T-helper 1 cell treated with Interleukin-12 subunit alpha and Interleukin-12 subunit beta and Interleukin-4 antibody, amounts not matched to agents 30 μg/mL and 1 μg/mL, for 36 hours (primary cell): ENCODE data around the gene SERPINC1.
"Not testable (repeated sequence)": the region's sequence is repeated elsewhere in the genome, so short reads cannot be mapped to it uniquely, and the experiment has no call there.

Experiments used
- H3K27ac Mint-ChIP-seq: one replicate; pipeline ENCODE4 v1.8.0; 2021; ENCODE audit warnings: mild to moderate bottlenecking, mixed read lengths
- H3K27me3 Mint-ChIP-seq: one replicate; pipeline ENCODE4 v1.8.0; 2021; ENCODE audit warnings: low read depth, mixed read lengths
- H3K36me3 Mint-ChIP-seq: one replicate; pipeline ENCODE4 v1.8.0; 2021; ENCODE audit warnings: low read depth, mixed read lengths
- H3K4me1 Mint-ChIP-seq: one replicate; pipeline ENCODE4 v1.8.0; 2021; ENCODE audit warnings: low read depth, mixed read lengths
- H3K4me3 Mint-ChIP-seq: one replicate; pipeline ENCODE4 v1.8.0; 2021; ENCODE audit warnings: mild to moderate bottlenecking, moderate library complexity, mixed read lengths
- H3K9me3 Mint-ChIP-seq: one replicate; pipeline ENCODE4 v1.8.0; 2021; ENCODE audit warnings: mixed read lengths

The SERPINC1 gene

GRCh38 chr1:173915596-173915995 lies 1.5 kb downstream of the SERPINC1 start:
- Mint-ChIP-seq H3K4me3 (no peak overlapping the region), H3K36me3 (no peaks in the 10 kb centered on the region), H3K4me1 (no peaks in the 10 kb centered on the region), H3K9me3 (no peaks in the 10 kb centered on the region), H3K27me3 (no peaks in the 10 kb centered on the region), H3K27ac (no peak overlapping the region)

GRCh38 chr1:173914366-173914871 lies 2.7 kb downstream of the SERPINC1 start:
- no peaks in the 10 kb centered on the region for H3K36me3 Mint-ChIP-seq
- H3K27me3 Mint-ChIP-seq, result no peaks in the 10 kb centered on the region
- no peaks in the 10 kb centered on the region for H3K4me1 Mint-ChIP-seq
- no peak overlapping the region for H3K27ac Mint-ChIP-seq
- H3K9me3 Mint-ChIP-seq, result no peaks in the 10 kb centered on the region
- no peak overlapping the region for H3K4me3 Mint-ChIP-seq

GRCh38 chr1:173913111-173913510 lies 4.0 kb downstream of the SERPINC1 start:
- H3K4me3 Mint-ChIP-seq, result no peak overlapping the region
- H3K9me3 Mint-ChIP-seq, result no peaks in the 10 kb centered on the region
- H3K27me3 Mint-ChIP-seq, result no peaks in the 10 kb centered on the region
- H3K27ac Mint-ChIP-seq, result no peak overlapping the region
- no peaks in the 10 kb centered on the region for H3K4me1 Mint-ChIP-seq
- no peaks in the 10 kb centered on the region for H3K36me3 Mint-ChIP-seq

- Mint-ChIP-seq H3K9me3 (no peaks in the 10 kb centered on the region), H3K27me3 (no peaks in the 10 kb centered on the region), H3K27ac (no peak overlapping the region), H3K4me3 (no peak overlapping the region), H3K36me3 (no peaks in the 10 kb centered on the region), H3K4me1 (peaks cover 4% of the 10 kb centered on the region)
Measured at GRCh38 chr1:173903827-173904531, 13.1 kb downstream of the SERPINC1 start.

GRCh38 chr1:173900992-173901391 lies 16.1 kb downstream of the SERPINC1 start:
- Mint-ChIP-seq H3K27ac (no peak overlapping the region), H3K27me3 (no peaks in the 10 kb centered on the region)

GRCh38 chr1:173900427-173900826 lies 16.7 kb downstream of the SERPINC1 start:
- no peak overlapping the region for H3K27ac Mint-ChIP-seq
- H3K4me3 Mint-ChIP-seq, result no peak overlapping the region
- H3K36me3 Mint-ChIP-seq, result no peaks in the 10 kb centered on the region
- H3K4me1 Mint-ChIP-seq, result peaks cover 4% of the 10 kb centered on the region
- no peaks in the 10 kb centered on the region for H3K27me3 Mint-ChIP-seq
- H3K9me3 Mint-ChIP-seq, result no peaks in the 10 kb centered on the region

More at GRCh38 chr1:173900992-173901391, 16.1 kb downstream of the SERPINC1 start:
- Mint-ChIP-seq H3K9me3 (no peaks in the 10 kb centered on the region), H3K4me1 (peaks cover 4% of the 10 kb centered on the region), H3K36me3 (no peaks in the 10 kb centered on the region), H3K4me3 (no peak overlapping the region)

- no peaks in the 10 kb centered on the region for H3K27me3 Mint-ChIP-seq
- no peak overlapping the region for H3K27ac Mint-ChIP-seq
- no peak overlapping the region for H3K4me3 Mint-ChIP-seq
- peaks cover 5% of the 10 kb centered on the region for H3K36me3 Mint-ChIP-seq
- no peaks in the 10 kb centered on the region for H3K4me1 Mint-ChIP-seq
- no peaks in the 10 kb centered on the region for H3K9me3 Mint-ChIP-seq
Measured at GRCh38 chr1:173894189-173894588, 22.9 kb downstream of the SERPINC1 start.

GRCh38 chr1:173893611-173894010 lies 23.5 kb downstream of the SERPINC1 start:
- no peak overlapping the region for H3K27ac Mint-ChIP-seq

GRCh38 chr1:173889885-173890284 lies 27.2 kb downstream of the SERPINC1 start:
- Mint-ChIP-seq H3K36me3 (peaks cover 21% of the 10 kb centered on the region), H3K4me3 (no peak overlapping the region), H3K27ac (no peak overlapping the region), H3K27me3 (no peaks in the 10 kb centered on the region), H3K4me1 (peaks cover 5% of the 10 kb centered on the region), H3K9me3 (no peaks in the 10 kb centered on the region)

More at GRCh38 chr1:173893611-173894010, 23.5 kb downstream of the SERPINC1 start:
- Mint-ChIP-seq H3K27me3 (no peaks in the 10 kb centered on the region), H3K9me3 (no peaks in the 10 kb centered on the region), H3K4me3 (no peak overlapping the region), H3K36me3 (peaks cover 5% of the 10 kb centered on the region), H3K4me1 (no peaks in the 10 kb centered on the region)

- no peak overlapping the region for H3K4me3 Mint-ChIP-seq
- peaks cover 20% of the 10 kb centered on the region for H3K36me3 Mint-ChIP-seq
- H3K27me3 Mint-ChIP-seq, result no peaks in the 10 kb centered on the region
- H3K27ac Mint-ChIP-seq, result no peak overlapping the region
- peaks cover 5% of the 10 kb centered on the region for H3K4me1 Mint-ChIP-seq
- no peaks in the 10 kb centered on the region for H3K9me3 Mint-ChIP-seq
Measured at GRCh38 chr1:173888749-173889148, 28.4 kb downstream of the SERPINC1 start.

- H3K9me3 Mint-ChIP-seq, result no peaks in the 10 kb centered on the region
- H3K36me3 Mint-ChIP-seq, result peaks cover 18% of the 10 kb centered on the region
- no peak overlapping the region for H3K4me3 Mint-ChIP-seq
- H3K27me3 Mint-ChIP-seq, result no peaks in the 10 kb centered on the region
- peaks cover 5% of the 10 kb centered on the region for H3K4me1 Mint-ChIP-seq
- no peak overlapping the region for H3K27ac Mint-ChIP-seq
Measured at GRCh38 chr1:173887627-173888026, 29.5 kb downstream of the SERPINC1 start.

GRCh38 chr1:173886746-173887611 lies 30.1 kb downstream of the SERPINC1 start:
- H3K36me3 Mint-ChIP-seq, result peaks cover 18% of the 10 kb centered on the region
- H3K27me3 Mint-ChIP-seq, result no peaks in the 10 kb centered on the region
- H3K27ac Mint-ChIP-seq, result no peak overlapping the region
- H3K4me3 Mint-ChIP-seq, result no peak overlapping the region
- H3K9me3 Mint-ChIP-seq, result no peaks in the 10 kb centered on the region
- peaks cover 5% of the 10 kb centered on the region for H3K4me1 Mint-ChIP-seq

GRCh38 chr1:173884701-173885100 lies 32.4 kb downstream of the SERPINC1 start:
- Mint-ChIP-seq H3K9me3 (no peaks in the 10 kb centered on the region), H3K27me3 (no peaks in the 10 kb centered on the region), H3K36me3 (peaks cover 22% of the 10 kb centered on the region), H3K4me1 (peaks cover 5% of the 10 kb centered on the region), H3K27ac (no peak overlapping the region), H3K4me3 (no peak overlapping the region)

- peaks cover 23% of the 10 kb centered on the region for H3K36me3 Mint-ChIP-seq
- not testable (repeated sequence) for H3K9me3 Mint-ChIP-seq, H3K4me1 Mint-ChIP-seq, H3K4me3 Mint-ChIP-seq, H3K27ac Mint-ChIP-seq, H3K27me3 Mint-ChIP-seq
Measured at GRCh38 chr1:173881117-173881516, 36.0 kb downstream of the SERPINC1 start.

GRCh38 chr1:173878251-173878650 lies 38.9 kb downstream of the SERPINC1 start:
- Mint-ChIP-seq H3K4me3 (no peak overlapping the region), H3K4me1 (peaks cover 4% of the 10 kb centered on the region), H3K9me3 (no peaks in the 10 kb centered on the region), H3K36me3 (peaks cover 26% of the 10 kb centered on the region), H3K27me3 (no peaks in the 10 kb centered on the region), H3K27ac (no peak overlapping the region)
